Neural cell (in vitro differentiated cells): ENCODE measurements around the gene ARHGEF4.

Experiments
- TAF1 ChIP-seq: IDR thresholded peaks from 2 replicates; pipeline ENCODE4 v1.6.1; 2012; ENCODE audit warnings: low read depth
- TF ChIP-seq, protein P1 (sequence below): fragments of 450-650 bp; IDR thresholded peaks from 2 replicates; pipeline ENCODE4 v1.5.1; 2014; ENCODE audit warnings: antibody characterized with exemption, mild to moderate bottlenecking, moderate library complexity; ENCODE audit not compliant: poor library complexity, severe bottlenecking
- TF ChIP-seq, protein P2 (sequence below): IDR thresholded peaks from 2 replicates; pipeline ENCODE4 v1.6.1; 2012; ENCODE audit warnings: borderline replicate concordance

DNA sequence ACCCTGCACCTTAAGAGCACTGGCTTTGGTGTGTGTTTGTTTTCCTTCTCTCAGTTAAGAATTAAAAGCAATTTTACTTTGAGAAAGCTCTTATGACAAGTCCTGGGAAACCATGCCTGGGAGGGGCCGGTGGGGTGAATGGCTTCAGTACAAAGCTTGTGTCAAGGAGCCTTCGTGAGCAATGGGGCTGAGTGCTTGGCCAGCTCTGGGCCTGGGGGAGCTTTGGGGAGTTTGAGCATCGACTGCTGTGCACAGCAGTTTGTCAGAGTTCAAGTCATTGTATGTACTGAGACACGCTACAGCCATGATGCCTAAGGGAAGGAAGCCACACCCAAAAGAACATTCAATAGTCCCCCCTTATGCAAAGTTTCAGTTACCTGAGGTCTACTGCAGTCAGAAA lies 75.8 kb downstream of the ARHGEF4 start:
- TF ChIP-seq, protein P1, sequence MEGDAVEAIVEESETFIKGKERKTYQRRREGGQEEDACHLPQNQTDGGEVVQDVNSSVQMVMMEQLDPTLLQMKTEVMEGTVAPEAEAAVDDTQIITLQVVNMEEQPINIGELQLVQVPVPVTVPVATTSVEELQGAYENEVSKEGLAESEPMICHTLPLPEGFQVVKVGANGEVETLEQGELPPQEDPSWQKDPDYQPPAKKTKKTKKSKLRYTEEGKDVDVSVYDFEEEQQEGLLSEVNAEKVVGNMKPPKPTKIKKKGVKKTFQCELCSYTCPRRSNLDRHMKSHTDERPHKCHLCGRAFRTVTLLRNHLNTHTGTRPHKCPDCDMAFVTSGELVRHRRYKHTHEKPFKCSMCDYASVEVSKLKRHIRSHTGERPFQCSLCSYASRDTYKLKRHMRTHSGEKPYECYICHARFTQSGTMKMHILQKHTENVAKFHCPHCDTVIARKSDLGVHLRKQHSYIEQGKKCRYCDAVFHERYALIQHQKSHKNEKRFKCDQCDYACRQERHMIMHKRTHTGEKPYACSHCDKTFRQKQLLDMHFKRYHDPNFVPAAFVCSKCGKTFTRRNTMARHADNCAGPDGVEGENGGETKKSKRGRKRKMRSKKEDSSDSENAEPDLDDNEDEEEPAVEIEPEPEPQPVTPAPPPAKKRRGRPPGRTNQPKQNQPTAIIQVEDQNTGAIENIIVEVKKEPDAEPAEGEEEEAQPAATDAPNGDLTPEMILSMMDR: no peak
- no peak for TF ChIP-seq TAF1
- TF ChIP-seq, protein P2, sequence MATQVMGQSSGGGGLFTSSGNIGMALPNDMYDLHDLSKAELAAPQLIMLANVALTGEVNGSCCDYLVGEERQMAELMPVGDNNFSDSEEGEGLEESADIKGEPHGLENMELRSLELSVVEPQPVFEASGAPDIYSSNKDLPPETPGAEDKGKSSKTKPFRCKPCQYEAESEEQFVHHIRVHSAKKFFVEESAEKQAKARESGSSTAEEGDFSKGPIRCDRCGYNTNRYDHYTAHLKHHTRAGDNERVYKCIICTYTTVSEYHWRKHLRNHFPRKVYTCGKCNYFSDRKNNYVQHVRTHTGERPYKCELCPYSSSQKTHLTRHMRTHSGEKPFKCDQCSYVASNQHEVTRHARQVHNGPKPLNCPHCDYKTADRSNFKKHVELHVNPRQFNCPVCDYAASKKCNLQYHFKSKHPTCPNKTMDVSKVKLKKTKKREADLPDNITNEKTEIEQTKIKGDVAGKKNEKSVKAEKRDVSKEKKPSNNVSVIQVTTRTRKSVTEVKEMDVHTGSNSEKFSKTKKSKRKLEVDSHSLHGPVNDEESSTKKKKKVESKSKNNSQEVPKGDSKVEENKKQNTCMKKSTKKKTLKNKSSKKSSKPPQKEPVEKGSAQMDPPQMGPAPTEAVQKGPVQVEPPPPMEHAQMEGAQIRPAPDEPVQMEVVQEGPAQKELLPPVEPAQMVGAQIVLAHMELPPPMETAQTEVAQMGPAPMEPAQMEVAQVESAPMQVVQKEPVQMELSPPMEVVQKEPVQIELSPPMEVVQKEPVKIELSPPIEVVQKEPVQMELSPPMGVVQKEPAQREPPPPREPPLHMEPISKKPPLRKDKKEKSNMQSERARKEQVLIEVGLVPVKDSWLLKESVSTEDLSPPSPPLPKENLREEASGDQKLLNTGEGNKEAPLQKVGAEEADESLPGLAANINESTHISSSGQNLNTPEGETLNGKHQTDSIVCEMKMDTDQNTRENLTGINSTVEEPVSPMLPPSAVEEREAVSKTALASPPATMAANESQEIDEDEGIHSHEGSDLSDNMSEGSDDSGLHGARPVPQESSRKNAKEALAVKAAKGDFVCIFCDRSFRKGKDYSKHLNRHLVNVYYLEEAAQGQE: no peak
